Naive thymus-derived CD4-positive, alpha-beta T cell (primary cell): ENCODE data around the gene SQOR. TPM values are rescaled to one million over a fixed set of nuclear protein-coding genes. Genes with fewer than 3 reads are reported as not detected.

Experiments used
- polyA plus RNA-seq, 2 donors: library from polyadenylated mRNA; unstranded; fragments of 300-500 nt; fragmentation: Illumina TruSeq; gene quantifications; one replicate each; pipeline ENCODE4 v1.2.3, GENCODE V29; 2021
- total RNA-seq, 6 experiments: library from RNA in 5 of 6; stranded (reverse) in 5 of 6; gene quantifications; 1 replicate in 5 of 6; 2 replicates in 1 of 6; pipeline ENCODE4 v1.2.3 and lab custom pipeline; 2021 to 2026

The SQOR gene
- total and polyA plus RNA-seq, 7 experiments from 2014 or later = 20.6 to 115 (median 45.1) TPM

Other genes with a start within 250 kb of the SQOR start
- 1 to 10 TPM; 2.6 to 4.4 (median 3.0) TPM for gene SLC30A4, start 112.3 kb upstream of the SQOR start, total RNA-seq
- gene SLC30A4, start 112.3 kb upstream of the SQOR start, polyA plus RNA-seq = 1 to 10 TPM; 2.0 to 2.9 TPM
- 10 to 100 TPM; 34.4 to 63.9 (median 50.9) TPM for gene BLOC1S6, start 47.6 kb upstream of the SQOR start, total RNA-seq
- 10 to 100 TPM; 49.4 to 51.8 TPM for gene BLOC1S6, start 47.6 kb upstream of the SQOR start, polyA plus RNA-seq